ENCODE measurements around the gene SAMSN1. TPM values are rescaled to one million over a fixed set of nuclear protein-coding genes. Genes with fewer than 3 reads are reported as not detected.

Gene SAMSN1
- total and polyA plus RNA-seq, 2 experiments from 2014 or later: 3.2 to 5.4 TPM

- H3K27ac ChIP-seq (ENCODE audit: low read depth): no peak overlapping the region
- no peaks in the 10 kb centered on the region for H3K79me2 ChIP-seq (replicated peaks; ENCODE audit: insufficient read depth)
- H3K27me3 ChIP-seq (ENCODE audit: insufficient read depth): no peaks in the 10 kb centered on the region
- H3K9me2 ChIP-seq (ENCODE audit: insufficient read depth): 0 out of 2 replicates have a peak, but pooled peaks cover 5% of the 10 kb centered on the region
- no peaks in the 10 kb centered on the region for H4K20me1 ChIP-seq (replicated peaks; ENCODE audit: insufficient read depth)
- no peak overlapping the region for H3K27ac Mint-ChIP-seq
- H2AFZ ChIP-seq: 0 out of 2 replicates have a peak overlapping the region, but pooled peaks have one; percentile 60
- no peak for DNase-seq (ENCODE audit: low spot score)
- no peaks in the 10 kb centered on the region for H3K4me1 ChIP-seq (ENCODE audit: insufficient read depth)
- H3K36me3 Mint-ChIP-seq (ENCODE audit: low read depth): peaks cover 21% of the 10 kb centered on the region
- H3K4me2 ChIP-seq: no peak overlapping the region
- no peak for ATAC-seq
- H3K9me3 Mint-ChIP-seq: peaks cover 17% of the 10 kb centered on the region
- no peak for TF ChIP-seq ZNF462 (CRISPR knock-in tag; IDR thresholded peaks at IDR 0.05)
- no peak for TF ChIP-seq STAT1 (IDR thresholded peaks at IDR 0.05; ENCODE audit: unreplicated experiment)
- peaks cover 1% of the 10 kb centered on the region for H3K27me3 Mint-ChIP-seq (ENCODE audit: insufficient read depth, low read depth, poor library complexity)
- H3F3A ChIP-seq (replicated peaks; ENCODE audit: low read depth): no peaks in the 10 kb centered on the region
- H3K4me1 Mint-ChIP-seq: peaks cover 3% of the 10 kb centered on the region; the same call in 1 of the 3 replicates
- H3K36me3 ChIP-seq (ENCODE audit: insufficient read depth): peaks cover 4% of the 10 kb centered on the region; the same call in 1 of the 2 replicates
- no peak overlapping the region for H3K4me3 ChIP-seq
- H3K4me3 Mint-ChIP-seq: no peak overlapping the region
Observed at GRCh38 chr21:14591882-14592281, 45.8 kb upstream of the SAMSN1 start.

GRCh38 chr21:14591377-14591776, 45.3 kb upstream of the SAMSN1 start:
- ATAC-seq (no peak), DNase-seq (ENCODE audit: low spot score) (no peak)
- Histone ChIP-seq H3K4me3 (no peak overlapping the region), H3K4me2 (no peak overlapping the region), H3K27me3 (ENCODE audit: insufficient read depth) (no peaks in the 10 kb centered on the region), H4K20me1 (replicated peaks; ENCODE audit: insufficient read depth) (no peaks in the 10 kb centered on the region), H3K4me1 (ENCODE audit: insufficient read depth) (no peaks in the 10 kb centered on the region), H3F3A (replicated peaks; ENCODE audit: low read depth) (no peaks in the 10 kb centered on the region), H3K36me3 (ENCODE audit: insufficient read depth) (peaks cover 3% of the 10 kb centered on the region; the same call in 1 of the 2 replicates), H2AFZ (no peak overlapping the region), H3K79me2 (replicated peaks; ENCODE audit: insufficient read depth) (no peaks in the 10 kb centered on the region), H3K27ac (ENCODE audit: low read depth) (no peak overlapping the region), H3K9me2 (ENCODE audit: insufficient read depth) (0 out of 2 replicates have a peak, but pooled peaks cover 5% of the 10 kb centered on the region)
- H3K27ac Mint-ChIP-seq: no peak overlapping the region
- H3K4me3 Mint-ChIP-seq: no peak overlapping the region
- H3K4me1 Mint-ChIP-seq: peaks cover 3% of the 10 kb centered on the region; the same call in 1 of the 3 replicates
- H3K9me3 Mint-ChIP-seq: peaks cover 12% of the 10 kb centered on the region
- peaks cover 1% of the 10 kb centered on the region for H3K27me3 Mint-ChIP-seq (ENCODE audit: insufficient read depth, low read depth, poor library complexity)
- peaks cover 16% of the 10 kb centered on the region for H3K36me3 Mint-ChIP-seq (ENCODE audit: low read depth)
- TF ChIP-seq CREB1 (CRISPR knock-in tag; IDR thresholded peaks at IDR 0.05; ENCODE audit: low read depth): no peak
- no peak for TF ChIP-seq EZH2 (IDR thresholded peaks at IDR 0.05; ENCODE audit: low read depth, unreplicated experiment)
- no peak for TF ChIP-seq STAT1 (IDR thresholded peaks at IDR 0.05; ENCODE audit: unreplicated experiment)
- no peak for TF ChIP-seq CTCF (conservative IDR thresholded peaks at IDR 0.05; ENCODE audit: low read depth in 2 of 2)
- no peak for TF ChIP-seq ETS1 (IDR thresholded peaks at IDR 0.05)
- TF ChIP-seq POLR2AphosphoS5 (IDR thresholded peaks at IDR 0.05; ENCODE audit: low read depth): no peak
- no peak for TF ChIP-seq ZNF114 (CRISPR knock-in tag; IDR thresholded peaks at IDR 0.05)
- TF ChIP-seq NANOG (IDR thresholded peaks at IDR 0.05; ENCODE audit: borderline replicate concordance): no peak
- no peak for TF ChIP-seq ZNF331 (CRISPR knock-in tag; IDR thresholded peaks at IDR 0.05; ENCODE audit: low read depth)
